Retinal pigment epithelial cell (primary cell): ENCODE data around the gene OR2S2.

Experiments
- DNase-seq: peaks from one replicate; pipeline ENCODE4 v3.0.0-alpha.2; 2010; ENCODE audit warnings: low read depth
- H3K4me3 ChIP-seq: 2 replicates; pipeline ENCODE4 v1.5.1; 2011; ENCODE audit warnings: mild to moderate bottlenecking, low read length, control low read depth, moderate library complexity
- CTCF ChIP-seq: conservative IDR thresholded peaks from 2 replicates; pipeline ENCODE4 v1.5.1; 2011; ENCODE audit warnings: low read depth, low read length, control low read depth, inconsistent platforms

Gene OR2S2

GRCh38 chr9:35923927-35924763 lies 33.8 kb downstream of the OR2S2 start:
- H3K4me3 ChIP-seq, result no peak overlapping the region
- TF ChIP-seq CTCF, result no peak
- DNase-seq, result no peak

GRCh38 chr9:35923598-35923926 lies 34.4 kb downstream of the OR2S2 start:
- no peak overlapping the region for H3K4me3 ChIP-seq
- TF ChIP-seq CTCF, result no peak
- DNase-seq, result no peak

GRCh38 chr9:35920051-35920620 lies 37.8 kb downstream of the OR2S2 start:
- TF ChIP-seq CTCF, result no peak
- no peak for DNase-seq
- no peak overlapping the region for H3K4me3 ChIP-seq

GRCh38 chr9:35919212-35920008 lies 38.5 kb downstream of the OR2S2 start:
- no peak for TF ChIP-seq CTCF
- no peak for DNase-seq
- no peak overlapping the region for H3K4me3 ChIP-seq

- H3K4me3 ChIP-seq, result no peak overlapping the region
- no peak for DNase-seq
- no peak for TF ChIP-seq CTCF
Measured at GRCh38 chr9:35918780-35919179, 39.2 kb downstream of the OR2S2 start.

- DNase-seq, result no peak
- H3K4me3 ChIP-seq, result no peak overlapping the region
- TF ChIP-seq CTCF, result no peak
Measured at GRCh38 chr9:35917261-35917660, 40.7 kb downstream of the OR2S2 start.
